ENCODE measurements around the gene GRAMD2B.

DNA sequence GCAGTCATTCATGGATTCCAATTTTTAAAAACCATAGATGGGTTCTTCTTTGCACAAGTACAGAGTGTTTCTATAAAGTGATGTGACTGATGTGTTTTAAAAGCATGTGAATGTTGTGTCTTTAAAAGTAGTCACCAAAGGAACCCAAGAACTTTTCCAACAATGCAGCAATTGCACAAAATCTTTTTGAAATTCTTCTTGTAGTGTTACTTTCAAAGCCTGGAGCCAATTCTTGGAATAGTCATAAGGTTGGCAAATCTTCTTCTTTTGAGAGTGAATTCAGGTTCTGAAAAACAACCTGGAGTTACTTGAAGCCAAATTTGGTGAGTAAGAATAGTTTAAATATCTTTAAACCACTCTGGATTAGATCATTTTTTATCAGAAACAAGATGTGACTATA is 10.5 kb downstream of the GRAMD2B start:
- TF ChIP-seq, protein P1, sequence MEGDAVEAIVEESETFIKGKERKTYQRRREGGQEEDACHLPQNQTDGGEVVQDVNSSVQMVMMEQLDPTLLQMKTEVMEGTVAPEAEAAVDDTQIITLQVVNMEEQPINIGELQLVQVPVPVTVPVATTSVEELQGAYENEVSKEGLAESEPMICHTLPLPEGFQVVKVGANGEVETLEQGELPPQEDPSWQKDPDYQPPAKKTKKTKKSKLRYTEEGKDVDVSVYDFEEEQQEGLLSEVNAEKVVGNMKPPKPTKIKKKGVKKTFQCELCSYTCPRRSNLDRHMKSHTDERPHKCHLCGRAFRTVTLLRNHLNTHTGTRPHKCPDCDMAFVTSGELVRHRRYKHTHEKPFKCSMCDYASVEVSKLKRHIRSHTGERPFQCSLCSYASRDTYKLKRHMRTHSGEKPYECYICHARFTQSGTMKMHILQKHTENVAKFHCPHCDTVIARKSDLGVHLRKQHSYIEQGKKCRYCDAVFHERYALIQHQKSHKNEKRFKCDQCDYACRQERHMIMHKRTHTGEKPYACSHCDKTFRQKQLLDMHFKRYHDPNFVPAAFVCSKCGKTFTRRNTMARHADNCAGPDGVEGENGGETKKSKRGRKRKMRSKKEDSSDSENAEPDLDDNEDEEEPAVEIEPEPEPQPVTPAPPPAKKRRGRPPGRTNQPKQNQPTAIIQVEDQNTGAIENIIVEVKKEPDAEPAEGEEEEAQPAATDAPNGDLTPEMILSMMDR (IDR thresholded peaks at IDR 0.05; ENCODE audit: poor library complexity, severe bottlenecking): no peak
- TF ChIP-seq RAD21 (conservative IDR thresholded peaks at IDR 0.05) (no peak), POLR2AphosphoS5 (IDR thresholded peaks at IDR 0.05) (no peak), EZH2 (IDR thresholded peaks at IDR 0.05; ENCODE audit: borderline replicate concordance, insufficient read depth, low read length, poor library complexity, severe bottlenecking) (no peak)
